CD4-positive, alpha-beta T cell treated with Interleukin-21 for 1 hour (primary cell): Measurements from ENCODE around the gene SPG11.
"Not testable (repeated sequence)": the region's sequence is repeated elsewhere in the genome, so short reads cannot be mapped to it uniquely, and the experiment has no call there.

Experiments used
- DNase-seq: peaks from one replicate; pipeline ENCODE4 v3.0.0-alpha.2; 2020

Gene SPG11

DNA sequence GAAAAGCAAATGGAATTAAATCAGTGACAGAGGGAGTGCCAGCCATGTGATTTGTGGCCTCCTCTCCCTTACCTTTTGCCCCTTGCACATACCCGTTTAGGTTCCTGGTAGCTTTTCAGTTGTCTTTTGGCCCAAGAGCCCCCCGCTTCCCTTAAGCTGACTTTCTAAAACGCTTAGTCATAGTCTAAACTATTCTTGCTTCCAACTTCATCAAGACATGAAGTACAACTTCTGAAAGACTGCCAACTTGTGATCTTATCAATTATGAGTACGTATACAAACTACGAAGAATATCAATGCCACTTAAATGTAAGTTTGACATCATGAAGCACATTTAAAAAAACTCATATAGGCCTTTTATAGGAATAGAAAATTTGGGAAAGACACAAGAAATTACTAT, 64.6 kb downstream of the SPG11 start:
- DNase-seq, result no peak

DNA sequence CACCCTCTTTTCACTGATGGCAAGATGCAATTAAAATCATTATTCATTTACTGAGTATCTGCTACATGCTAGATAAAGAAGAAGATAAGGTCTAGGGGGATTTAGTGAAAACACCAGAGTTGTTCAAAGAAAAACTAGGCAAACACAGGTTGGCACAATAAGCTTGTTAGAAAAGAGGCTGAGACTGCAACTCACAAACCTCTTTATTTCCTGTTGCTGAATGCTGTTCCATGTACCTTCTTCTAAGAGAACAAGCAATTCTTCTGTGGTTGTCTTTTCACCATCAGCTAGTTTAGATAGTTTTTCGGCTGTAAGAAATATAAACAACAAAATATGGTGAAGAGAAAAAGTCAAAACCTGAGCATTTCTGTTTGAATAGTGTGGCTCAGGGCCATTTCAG, 65.4 kb downstream of the SPG11 start:
- DNase-seq, result no peak

DNA sequence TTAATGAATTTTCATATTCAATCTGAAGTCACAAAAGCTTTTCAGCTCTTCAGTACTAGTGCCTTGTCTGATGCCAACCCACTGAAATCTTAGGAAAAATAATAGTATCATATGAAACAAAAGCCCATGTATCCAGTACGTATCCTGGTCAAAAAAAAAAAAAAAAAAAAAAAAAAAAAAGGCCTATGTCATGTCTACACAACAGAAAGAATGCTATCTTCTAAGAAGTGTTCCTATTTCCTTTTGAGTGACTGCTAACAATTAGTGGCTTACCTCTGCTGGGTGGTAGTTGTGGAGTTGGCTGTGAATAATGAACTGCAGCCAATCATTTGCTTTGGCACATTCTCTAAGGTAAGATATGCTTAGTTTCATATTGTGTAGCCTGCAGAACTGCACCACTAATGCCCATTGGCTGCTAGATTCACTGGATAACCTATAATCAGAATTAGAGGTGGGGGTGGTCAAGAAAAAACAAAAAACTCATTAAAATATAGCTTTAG, 66.9 kb downstream of the SPG11 start:
- no peak for DNase-seq

DNA sequence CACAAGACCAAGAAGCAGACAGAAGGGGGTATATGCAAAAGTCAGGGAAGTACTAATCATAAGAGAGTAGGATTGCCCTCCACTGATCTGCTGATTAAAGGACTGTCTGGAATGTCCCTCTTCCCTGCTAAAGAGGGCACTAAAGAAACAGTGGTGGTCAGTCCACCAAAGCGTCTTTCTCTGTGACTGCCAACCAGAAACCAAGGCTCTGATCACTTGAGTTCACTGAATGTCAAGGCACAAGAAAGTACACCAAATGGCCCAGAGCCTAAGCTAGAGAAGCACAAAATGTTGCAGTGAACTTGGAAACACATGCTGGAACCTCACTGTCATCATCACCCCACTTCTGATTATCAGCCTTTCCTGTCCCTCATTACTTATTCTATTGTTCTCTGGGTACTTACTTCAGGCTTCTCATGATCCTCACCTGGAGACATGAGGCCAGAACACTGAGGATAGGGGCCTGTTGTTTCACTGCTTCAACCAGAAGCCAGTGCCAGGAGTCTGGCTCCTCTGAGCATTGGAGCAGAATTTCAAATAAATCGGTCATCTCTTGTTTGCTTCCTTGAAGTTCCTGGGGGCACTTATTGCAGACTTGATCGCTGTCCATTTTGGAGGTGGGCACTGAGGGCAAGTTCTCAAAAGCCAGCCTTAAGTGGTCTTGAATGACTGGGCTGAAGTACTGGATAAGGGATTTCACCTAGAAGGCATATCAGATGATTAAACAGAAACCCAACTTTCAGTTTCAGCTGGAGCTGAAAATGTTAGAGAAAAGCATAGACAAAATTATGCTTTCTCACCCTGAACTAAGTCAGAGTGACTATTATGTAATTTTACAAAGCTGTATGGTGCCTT, 67.6 kb downstream of the SPG11 start:
- DNase-seq, result no peak

DNA sequence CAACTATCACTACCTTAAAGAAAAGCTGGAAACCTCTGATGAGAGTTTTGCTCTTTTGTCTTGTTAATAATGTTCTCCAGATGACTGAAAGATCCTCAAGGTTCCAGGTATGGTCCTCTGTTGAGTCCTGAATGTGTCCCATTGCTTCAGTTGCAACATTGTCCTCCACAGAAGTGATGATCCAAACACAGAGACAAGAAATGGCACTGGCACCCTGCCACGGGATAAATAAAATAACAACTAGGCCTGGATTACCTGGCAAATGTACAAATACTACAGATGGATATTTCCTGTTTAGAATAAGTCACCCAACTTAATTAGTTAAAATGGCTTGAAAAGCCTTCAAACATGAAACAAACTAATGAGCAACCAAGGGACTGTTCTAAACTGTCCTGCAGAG, 68.2 kb downstream of the SPG11 start:
- no peak for DNase-seq

DNA sequence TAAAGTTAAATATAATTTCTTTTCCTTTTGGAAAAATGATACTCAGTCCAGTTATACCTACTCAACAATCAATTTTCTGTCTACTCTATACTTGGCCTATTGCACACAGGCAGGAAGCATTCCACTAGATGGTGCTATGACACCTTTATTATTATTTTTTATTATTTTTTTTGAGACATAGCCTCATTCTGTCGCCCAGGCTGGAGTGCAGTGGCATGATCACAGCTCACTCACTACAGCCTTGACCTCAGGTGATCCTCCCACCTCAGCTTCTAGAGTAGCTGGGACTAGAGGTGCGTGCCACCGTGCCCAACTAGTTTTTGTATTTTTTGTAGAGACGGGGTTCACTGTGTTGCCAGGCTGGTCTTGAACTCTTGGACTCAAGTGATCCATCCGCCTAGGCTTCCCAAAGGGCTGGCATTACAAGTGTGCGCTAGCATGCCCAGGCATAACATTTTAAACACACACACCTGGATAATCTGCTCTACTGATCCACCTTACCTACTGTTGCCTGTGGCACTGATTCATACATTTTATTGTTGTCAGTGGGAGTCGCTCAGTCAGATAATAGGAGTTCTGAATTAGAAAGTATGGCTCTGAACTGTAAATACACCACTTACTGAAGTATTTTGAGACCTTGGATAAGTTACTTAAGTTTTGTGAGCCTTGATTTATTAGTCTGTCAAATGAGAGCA, 70.3 kb downstream of the SPG11 start:
- peak; percentile 68 for DNase-seq

DNA sequence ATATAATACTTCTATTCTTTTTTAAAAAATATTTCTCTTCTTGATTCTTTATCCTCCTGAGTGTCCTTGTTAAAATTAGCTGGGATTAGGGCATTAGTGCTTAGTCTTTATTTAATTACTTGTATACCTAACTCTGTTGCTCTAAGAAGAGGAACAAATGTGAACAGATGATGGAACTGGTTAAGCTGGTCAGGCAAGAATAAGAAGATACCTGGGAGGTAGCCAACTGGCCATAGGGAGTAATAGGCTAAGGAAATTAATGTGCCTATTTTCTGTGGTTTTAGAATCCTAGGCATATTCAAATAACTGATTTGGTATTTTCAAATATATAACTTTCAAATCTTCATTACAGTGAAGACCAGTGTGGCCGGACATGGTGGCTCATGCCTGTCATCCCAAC, 72.1 kb downstream of the SPG11 start:
- DNase-seq, result no peak

GRCh38 chr15:44588541-44588940, 74.9 kb downstream of the SPG11 start:
- no peak for DNase-seq

DNA sequence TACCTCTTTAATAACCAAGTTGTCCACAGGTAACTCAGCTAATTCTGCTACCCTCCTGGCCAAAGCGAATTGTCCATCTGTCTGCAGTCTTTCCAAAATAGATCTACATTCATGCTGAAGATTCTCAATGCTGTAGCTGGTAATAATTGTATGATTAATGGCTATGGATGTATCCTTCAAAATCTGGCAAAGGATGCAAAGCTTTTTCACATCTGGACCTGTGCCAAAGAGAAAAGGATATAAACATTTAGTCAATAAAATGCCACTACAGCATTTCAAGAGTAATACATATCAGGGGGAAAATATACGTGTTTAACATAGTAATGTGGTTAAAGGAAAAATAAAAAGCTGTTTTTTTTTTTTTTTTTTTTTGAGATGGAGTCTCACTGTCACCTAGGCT, 77.8 kb downstream of the SPG11 start:
- DNase-seq, result no peak

DNA sequence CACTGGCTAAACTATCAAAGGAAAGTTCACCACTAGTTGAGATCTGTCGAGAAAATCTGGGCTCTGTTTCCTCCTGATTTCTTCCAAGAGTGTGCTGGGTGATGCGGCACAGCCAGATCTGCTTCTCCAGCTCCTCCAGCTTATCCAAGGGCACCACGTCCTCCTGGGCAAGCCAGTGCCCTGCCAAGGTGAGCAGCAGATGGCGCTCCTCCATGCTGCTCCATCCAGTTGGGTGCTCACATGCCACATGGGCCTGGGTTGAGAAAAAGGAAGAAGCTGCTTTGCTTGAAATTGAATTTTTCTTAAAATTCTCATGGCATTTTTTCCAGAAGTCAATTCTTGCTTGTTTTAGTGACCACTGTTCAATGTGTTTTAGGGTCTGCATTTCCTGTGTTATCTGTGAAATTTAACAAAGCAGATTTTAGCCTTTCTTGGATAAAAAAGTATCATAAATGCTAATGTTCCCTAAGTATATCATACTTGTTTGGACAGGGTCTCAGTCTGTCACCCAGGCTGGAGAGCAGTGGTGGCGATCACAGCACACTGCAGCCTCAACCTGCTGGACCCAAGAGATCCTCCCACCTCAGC, 79.2 kb downstream of the SPG11 start:
- peak; percentile 67 for DNase-seq

GRCh38 chr15:44580105-44580504, 83.4 kb downstream of the SPG11 start:
- DNase-seq, result no peak

DNA sequence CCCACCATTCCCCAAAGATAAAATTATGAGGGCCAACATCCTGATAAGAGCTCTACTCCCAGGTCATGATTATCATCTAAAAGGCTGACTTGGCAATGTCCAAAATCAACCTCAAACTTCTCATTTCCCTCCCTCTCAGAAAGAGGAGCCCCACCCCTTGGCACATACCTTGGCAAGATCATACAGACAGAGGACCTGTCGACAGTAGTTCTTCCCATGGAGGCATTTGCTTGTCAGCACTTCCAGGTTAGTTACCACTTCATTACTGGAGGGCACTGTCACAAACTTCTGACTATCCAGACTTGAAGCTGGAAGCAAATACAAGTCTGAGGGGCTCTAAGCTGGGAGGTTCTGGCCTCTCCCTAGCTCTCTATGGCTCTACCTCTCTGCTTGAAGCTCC, 88.7 kb downstream of the SPG11 start:
- DNase-seq, result no peak

DNA sequence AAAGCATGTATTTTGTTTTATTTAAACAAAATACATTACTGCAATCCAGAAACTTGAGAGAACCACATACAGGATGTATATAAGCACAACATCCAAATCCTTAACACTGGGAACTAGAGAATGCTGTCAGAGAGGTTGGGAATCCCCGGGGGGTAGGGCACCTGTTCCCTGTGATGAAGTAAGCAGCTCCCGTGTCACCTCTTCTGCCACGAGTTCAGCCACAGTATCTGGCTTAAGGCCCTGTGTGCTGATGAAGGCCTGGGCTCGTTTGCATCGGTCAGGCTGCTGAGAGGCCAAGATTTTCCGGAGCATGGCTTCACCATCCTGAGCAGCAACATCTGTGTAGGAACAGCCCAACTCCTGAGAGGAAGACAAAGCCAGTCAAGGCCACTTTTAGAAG, 90.1 kb downstream of the SPG11 start:
- no peak for DNase-seq

DNA sequence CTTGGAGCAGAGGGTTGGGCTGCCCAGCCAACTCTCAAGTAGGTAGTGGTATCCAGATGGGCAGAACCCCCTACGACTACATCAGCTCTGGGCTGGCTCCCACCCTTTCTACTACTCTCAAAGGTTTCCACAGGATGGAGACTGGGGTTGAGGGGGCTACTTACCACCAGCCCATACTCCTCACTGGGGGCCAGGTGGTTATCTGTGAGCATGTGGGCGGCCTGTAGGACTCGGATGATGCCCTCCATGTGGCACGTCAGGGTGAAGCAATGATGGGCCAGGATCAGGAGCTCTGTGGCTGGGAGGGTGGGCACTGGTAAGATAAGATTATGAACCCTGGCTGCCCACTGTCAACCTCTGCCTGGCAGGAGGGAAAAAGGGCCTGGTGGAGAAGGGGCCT, 93.1 kb downstream of the SPG11 start:
- DNase-seq, result no peak

- no peak for DNase-seq
These were observed 94.1 kb downstream of the SPG11 start for GRCh38 chr15:44569316-44569715.

DNA sequence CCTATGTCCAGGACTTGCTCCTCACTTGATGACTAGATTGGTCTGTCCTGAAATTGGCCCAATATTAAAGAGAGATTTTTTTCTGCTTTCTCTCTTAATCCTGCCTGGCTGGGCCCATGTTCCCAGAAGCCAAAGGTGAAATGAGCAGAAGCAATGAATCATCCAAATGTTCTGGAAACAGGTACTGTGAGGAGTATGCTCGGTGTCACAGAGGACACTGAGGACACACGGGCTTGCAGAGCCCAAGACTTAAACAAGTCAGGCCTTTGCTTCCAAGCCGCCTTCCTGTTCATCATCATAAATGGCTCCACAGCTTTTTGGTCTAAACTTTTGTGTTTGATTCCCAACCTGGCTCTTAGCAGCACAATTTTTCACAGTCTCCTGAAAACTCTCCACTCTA, 95.1 kb downstream of the SPG11 start:
- no peak for DNase-seq

GRCh38 chr15:44566155-44566540, 97.3 kb downstream of the SPG11 start:
- DNase-seq, result no peak

- DNase-seq, result no peak
These were observed 97.9 kb downstream of the SPG11 start for GRCh38 chr15:44565387-44566154.

- not testable (repeated sequence) for DNase-seq
These were observed 102.5 kb downstream of the SPG11 start for GRCh38 chr15:44560926-44561325.

GRCh38 chr15:44554934-44555723, 108.3 kb downstream of the SPG11 start:
- DNase-seq, result no peak

DNA sequence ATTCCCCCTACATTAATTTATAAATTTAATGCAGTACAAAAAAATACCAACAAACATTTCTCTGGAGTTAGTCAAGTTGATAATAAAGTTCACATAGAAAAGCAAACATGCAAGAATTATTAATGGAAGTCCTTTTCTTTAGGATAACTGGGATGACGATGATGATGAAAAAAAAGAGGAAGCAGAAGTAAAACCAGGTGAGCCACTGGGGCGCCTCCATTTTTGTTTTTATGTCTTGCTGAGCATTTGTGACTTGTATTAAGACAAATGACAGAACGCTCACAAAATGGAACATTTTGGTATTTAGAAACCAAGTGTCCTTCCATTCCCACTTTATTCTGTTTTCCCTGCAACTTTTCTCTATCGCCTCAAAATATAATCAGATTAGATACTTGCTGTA, 112.7 kb downstream of the SPG11 start:
- no peak for DNase-seq

GRCh38 chr15:44550256-44550655, 113.2 kb downstream of the SPG11 start:
- DNase-seq, result peak; percentile 31
